Astrocyte of the spinal cord (primary cell): ENCODE data around the gene ITGB6.

Experiments
- DNase-seq: peaks from one replicate; pipeline ENCODE4 v3.0.0; 2011; ENCODE audit warnings: low read depth, low spot score
- H3K4me3 ChIP-seq: 2 replicates; pipeline ENCODE4 v1.5.1; 2011; ENCODE audit warnings: low read depth, mild to moderate bottlenecking, low read length, moderate library complexity
- in situ Hi-C: cut with HindIII; loops from 2 replicates; pipeline ENCODE4 v1.10.0; 2017; ENCODE audit warnings: low sequenced_read_pairs
- TF ChIP-seq, protein P1 (sequence below): IDR thresholded peaks from 2 replicates; pipeline ENCODE4 v1.5.1; 2012; ENCODE audit warnings: low read depth, mild to moderate bottlenecking, low read length, inconsistent platforms

The ITGB6 gene

DNA sequence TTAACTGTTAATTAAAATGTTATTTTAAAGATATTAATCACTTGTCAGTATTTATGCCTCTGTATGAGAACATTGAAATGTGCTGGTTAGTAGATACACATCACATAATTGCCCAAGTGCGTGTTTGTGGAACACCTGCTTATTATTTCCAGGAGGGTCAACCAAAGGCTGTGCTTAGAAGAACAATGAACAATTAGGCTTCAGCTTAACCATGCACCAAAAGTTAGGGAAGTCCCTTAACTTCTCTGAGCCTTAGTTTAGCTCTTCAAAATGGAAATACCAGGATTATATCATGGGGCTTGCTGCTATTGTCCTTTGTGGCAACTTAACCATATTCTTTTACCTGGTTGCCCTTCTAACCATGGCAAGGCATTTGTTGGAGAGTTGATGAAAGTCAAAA is 94.7 kb downstream of the ITGB6 start:
- in situ Hi-C loops, result no loop called here
- DNase-seq, result no peak
- TF ChIP-seq, protein P1, sequence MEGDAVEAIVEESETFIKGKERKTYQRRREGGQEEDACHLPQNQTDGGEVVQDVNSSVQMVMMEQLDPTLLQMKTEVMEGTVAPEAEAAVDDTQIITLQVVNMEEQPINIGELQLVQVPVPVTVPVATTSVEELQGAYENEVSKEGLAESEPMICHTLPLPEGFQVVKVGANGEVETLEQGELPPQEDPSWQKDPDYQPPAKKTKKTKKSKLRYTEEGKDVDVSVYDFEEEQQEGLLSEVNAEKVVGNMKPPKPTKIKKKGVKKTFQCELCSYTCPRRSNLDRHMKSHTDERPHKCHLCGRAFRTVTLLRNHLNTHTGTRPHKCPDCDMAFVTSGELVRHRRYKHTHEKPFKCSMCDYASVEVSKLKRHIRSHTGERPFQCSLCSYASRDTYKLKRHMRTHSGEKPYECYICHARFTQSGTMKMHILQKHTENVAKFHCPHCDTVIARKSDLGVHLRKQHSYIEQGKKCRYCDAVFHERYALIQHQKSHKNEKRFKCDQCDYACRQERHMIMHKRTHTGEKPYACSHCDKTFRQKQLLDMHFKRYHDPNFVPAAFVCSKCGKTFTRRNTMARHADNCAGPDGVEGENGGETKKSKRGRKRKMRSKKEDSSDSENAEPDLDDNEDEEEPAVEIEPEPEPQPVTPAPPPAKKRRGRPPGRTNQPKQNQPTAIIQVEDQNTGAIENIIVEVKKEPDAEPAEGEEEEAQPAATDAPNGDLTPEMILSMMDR, result no peak
- no peak overlapping the region for H3K4me3 ChIP-seq

DNA sequence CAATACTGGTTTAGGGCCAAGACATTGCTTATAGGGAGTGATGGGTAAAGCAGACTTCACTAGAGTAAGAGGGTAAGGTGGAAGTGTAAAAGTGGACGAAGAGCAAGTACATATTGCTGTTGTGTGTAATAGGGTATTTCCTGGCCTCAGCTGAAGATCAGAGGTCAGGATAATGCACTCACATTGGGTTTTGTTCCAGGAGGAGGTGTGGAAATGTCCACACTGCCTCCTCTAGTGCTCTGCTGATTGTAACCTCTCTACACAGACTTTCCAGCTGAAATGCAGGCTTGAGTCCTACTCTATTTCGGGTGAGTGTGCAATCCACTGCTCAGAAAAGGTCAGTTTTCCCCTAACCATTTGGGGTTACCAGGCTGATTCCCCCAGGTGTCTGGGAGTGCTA is 96.0 kb downstream of the ITGB6 start:
- no peak for DNase-seq
- TF ChIP-seq, protein P1, result no peak

DNA sequence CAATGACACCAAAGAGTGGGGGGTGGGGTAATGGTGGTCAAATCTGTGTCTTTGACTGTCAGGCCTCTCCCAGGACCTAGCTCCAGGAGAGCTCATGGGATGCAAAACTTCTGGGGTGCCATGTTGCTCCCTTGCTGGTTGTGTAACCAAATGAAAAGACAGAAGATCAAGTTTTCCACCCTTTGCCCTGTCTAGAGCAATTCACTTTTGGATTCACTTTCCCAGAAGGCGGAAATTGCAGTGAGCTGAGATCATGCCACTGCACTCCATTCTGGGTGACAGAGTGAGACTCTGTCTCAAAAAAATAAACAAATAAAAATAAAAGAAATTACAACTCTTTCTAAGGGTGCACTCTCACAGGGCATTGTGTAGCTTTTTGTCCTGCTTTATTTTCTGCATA is 102.7 kb downstream of the ITGB6 start:
- TF ChIP-seq, protein P1, result no peak
- in situ Hi-C loops, result no loop called here
- no peak overlapping the region for H3K4me3 ChIP-seq

More for the DNA sequence above, 96.0 kb downstream of the ITGB6 start:
- in situ Hi-C loops, result no loop called here
- H3K4me3 ChIP-seq, result no peak overlapping the region

DNA sequence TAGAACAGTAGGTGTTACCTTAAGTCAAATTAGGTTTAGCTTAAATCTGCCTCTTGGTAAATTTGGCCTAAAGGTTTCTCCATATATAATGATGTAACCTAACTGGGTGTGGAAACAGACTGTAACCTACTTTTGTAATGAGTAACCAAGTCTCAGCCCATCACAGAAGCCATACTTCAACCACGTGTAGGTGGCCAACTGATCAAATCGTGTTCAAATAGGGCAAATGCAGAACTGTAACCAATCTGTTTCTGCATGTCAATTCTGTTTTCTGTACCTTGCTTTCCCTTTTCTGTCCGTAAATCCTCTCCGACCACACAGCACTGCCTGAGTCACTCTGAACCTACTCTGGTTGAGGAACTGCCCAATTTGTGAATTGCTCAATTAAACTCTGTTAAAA is 103.7 kb downstream of the ITGB6 start:
- no peak for DNase-seq
- no peak overlapping the region for H3K4me3 ChIP-seq
- in situ Hi-C loops, result no loop called here
- TF ChIP-seq, protein P1, result no peak

More for the DNA sequence above, 102.7 kb downstream of the ITGB6 start:
- no peak for DNase-seq

DNA sequence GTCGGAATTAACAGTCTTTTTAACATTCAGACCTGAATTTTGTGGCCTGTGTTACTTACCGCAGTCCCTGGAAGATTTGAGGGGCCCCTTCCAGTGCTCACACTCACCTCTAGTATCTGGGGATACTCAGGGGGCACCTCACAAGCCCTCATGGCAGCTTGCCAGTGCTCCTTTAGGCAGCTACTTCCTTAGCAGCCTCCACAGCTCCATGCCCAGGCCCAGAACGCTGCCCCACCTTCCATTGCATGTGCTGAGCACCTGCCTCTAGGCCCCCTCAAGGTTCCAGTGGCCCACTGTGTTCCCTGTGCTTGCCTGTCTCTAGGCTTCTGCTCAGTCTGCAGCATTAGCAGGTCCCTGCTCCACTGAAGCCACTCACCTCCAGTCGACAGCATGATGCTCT is 107.6 kb downstream of the ITGB6 start:
- in situ Hi-C loops, result no loop called here
- TF ChIP-seq, protein P1, result no peak
- DNase-seq, result no peak
- no peak overlapping the region for H3K4me3 ChIP-seq

DNA sequence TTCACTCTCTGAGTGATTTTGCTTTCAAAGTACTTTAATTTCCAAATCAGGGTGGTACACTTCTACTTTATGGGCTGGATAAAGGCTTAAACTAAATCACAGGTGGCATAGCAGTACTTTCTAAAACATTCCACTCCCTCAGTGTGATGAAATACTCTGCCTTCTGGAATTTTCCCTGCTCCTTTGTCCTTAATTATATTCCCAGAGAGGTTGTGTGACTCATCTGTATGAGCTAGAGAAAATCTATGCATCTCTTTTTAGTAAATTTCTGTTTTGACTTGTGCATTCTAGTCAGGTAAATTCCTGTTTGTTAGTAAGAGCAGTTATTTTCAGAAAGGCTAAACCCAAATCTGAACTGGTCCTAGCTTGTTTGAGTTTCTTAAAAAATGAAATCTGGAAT is 108.7 kb downstream of the ITGB6 start:
- in situ Hi-C loops, result no loop called here
- H3K4me3 ChIP-seq, result no peak overlapping the region
- TF ChIP-seq, protein P1, result no peak
- peak; percentile 46 for DNase-seq
